ENCODE results near the gene RALGPS2.
"Not testable (repeated sequence)": the region's sequence is repeated elsewhere in the genome, so short reads cannot be mapped to it uniquely, and the experiment has no call there.

The RALGPS2 gene

GRCh38 chr1:178718520-178718919 is 6.5 kb upstream of the RALGPS2 start:
- DNase-seq (ENCODE audit: low read depth) = no peak
- H3K4me3 ChIP-seq (ENCODE audit: low read depth, low read length) = no peak overlapping the region

GRCh38 chr1:178723546-178723945 is 1.5 kb upstream of the RALGPS2 start:
- no peak for DNase-seq (ENCODE audit: low read depth)
- no peak overlapping the region for H3K4me3 ChIP-seq (ENCODE audit: low read depth, low read length)

GRCh38 chr1:178724376-178724727 is 692 bp upstream of the RALGPS2 start:
- DNase-seq (ENCODE audit: low read depth) = no peak
- H3K4me3 ChIP-seq (ENCODE audit: low read depth, low read length) = peak overlapping the region; percentile 86

GRCh38 chr1:178725466-178726086 is 532 bp downstream of the RALGPS2 start:
- H3K4me3 ChIP-seq (ENCODE audit: low read depth, low read length) = peak overlapping the region; percentile 86
- no peak for DNase-seq (ENCODE audit: low read depth)

GRCh38 chr1:178726087-178726517 is 1.1 kb downstream of the RALGPS2 start:
- peak overlapping the region; percentile 86 for H3K4me3 ChIP-seq (ENCODE audit: low read depth, low read length)
- DNase-seq (ENCODE audit: low read depth) = peak; percentile 55

GRCh38 chr1:178726545-178726944 is 1.5 kb downstream of the RALGPS2 start:
- no peak for DNase-seq (ENCODE audit: low read depth)
- peak overlapping the region; percentile 86 for H3K4me3 ChIP-seq (ENCODE audit: low read depth, low read length)

GRCh38 chr1:178727014-178727895 is 2.2 kb downstream of the RALGPS2 start:
- peak overlapping the region; percentile 86 for H3K4me3 ChIP-seq (ENCODE audit: low read depth, low read length)
- DNase-seq (ENCODE audit: low read depth) = no peak

- no peak for DNase-seq (ENCODE audit: low read depth)
These were observed 8.9 kb downstream of the RALGPS2 start for GRCh38 chr1:178733972-178734371.

GRCh38 chr1:178738780-178739179 is 13.7 kb downstream of the RALGPS2 start:
- DNase-seq (ENCODE audit: low read depth) = no peak
- no peak overlapping the region for H3K4me3 ChIP-seq (ENCODE audit: low read depth, low read length)

More at GRCh38 chr1:178733972-178734371, 8.9 kb downstream of the RALGPS2 start:
- H3K4me3 ChIP-seq (ENCODE audit: low read depth, low read length) = no peak overlapping the region

- no peak overlapping the region for H3K4me3 ChIP-seq (ENCODE audit: low read depth, low read length)
- DNase-seq (ENCODE audit: low read depth) = no peak
These were observed 14.4 kb downstream of the RALGPS2 start for GRCh38 chr1:178739285-178740045.

GRCh38 chr1:178740491-178740890 is 15.4 kb downstream of the RALGPS2 start:
- no peak for DNase-seq (ENCODE audit: low read depth)
- H3K4me3 ChIP-seq (ENCODE audit: low read depth, low read length) = no peak overlapping the region

- no peak for DNase-seq (ENCODE audit: low read depth)
- H3K4me3 ChIP-seq (ENCODE audit: low read depth, low read length) = no peak overlapping the region
These were observed 15.9 kb downstream of the RALGPS2 start for GRCh38 chr1:178740924-178741323.

- no peak overlapping the region for H3K4me3 ChIP-seq (ENCODE audit: low read depth, low read length)
- no peak for DNase-seq (ENCODE audit: low read depth)
These were observed 18.8 kb downstream of the RALGPS2 start for GRCh38 chr1:178743801-178744200.

- no peak overlapping the region for H3K4me3 ChIP-seq (ENCODE audit: low read depth, low read length)
- DNase-seq (ENCODE audit: low read depth) = no peak
These were observed 20.2 kb downstream of the RALGPS2 start for GRCh38 chr1:178745260-178745659.

- no peak overlapping the region for H3K4me3 ChIP-seq (ENCODE audit: low read depth, low read length)
- no peak for DNase-seq (ENCODE audit: low read depth)
These were observed 21.3 kb downstream of the RALGPS2 start for GRCh38 chr1:178746345-178746744.

GRCh38 chr1:178747361-178747760 is 22.3 kb downstream of the RALGPS2 start:
- DNase-seq (ENCODE audit: low read depth); H3K4me3 ChIP-seq (ENCODE audit: low read depth, low read length): not testable (repeated sequence)

- H3K4me3 ChIP-seq (ENCODE audit: low read depth, low read length) = no peak overlapping the region
- no peak for DNase-seq (ENCODE audit: low read depth)
These were observed 24.6 kb downstream of the RALGPS2 start for GRCh38 chr1:178749581-178750166.

- no peak overlapping the region for H3K4me3 ChIP-seq (ENCODE audit: low read depth, low read length)
- DNase-seq (ENCODE audit: low read depth) = no peak
These were observed 26.0 kb downstream of the RALGPS2 start for GRCh38 chr1:178751046-178751445.

- DNase-seq (ENCODE audit: low read depth) = no peak
- no peak overlapping the region for H3K4me3 ChIP-seq (ENCODE audit: low read depth, low read length)
These were observed 27.8 kb downstream of the RALGPS2 start for GRCh38 chr1:178752891-178753290.

Data from skeletal muscle cell (primary cell).